ENCODE measurements around the gene PIAS1.

GRCh38 chr15:68143785-68144184 lies 89.7 kb downstream of the PIAS1 start:
- TF ChIP-seq CEBPB (IDR thresholded peaks at IDR 0.05; ENCODE audit: low read depth) (no peak), CTCF (IDR thresholded peaks at IDR 0.05 in 2 of 3, conservative IDR thresholded peaks at IDR 0.05 in 1 of 3; ENCODE audit: borderline replicate concordance in 1 of 3, insufficient read depth in 1 of 3, low read depth in 2 of 3, low read length in 2 of 3) (no peak), EZH2 (IDR thresholded peaks at IDR 0.05) (no peak), SIN3A (IDR thresholded peaks at IDR 0.05; ENCODE audit: low read depth) (no peak), ZNF274 (IDR thresholded peaks at IDR 0.05; ENCODE audit: low read depth, low read length) (no peak), ELF1 (IDR thresholded peaks at IDR 0.05; ENCODE audit: borderline replicate concordance, low read depth) (no peak), EZH2phosphoT487 (IDR thresholded peaks at IDR 0.05; ENCODE audit: borderline replicate concordance) (no peak), TCF7L2 (IDR thresholded peaks at IDR 0.05; ENCODE audit: borderline replicate concordance, extremely low read depth, insufficient read depth, insufficient read length) (no peak)

Measured in HCT116 (cell line).